HEK293 (cell line): Measurements from ENCODE around the gene RSU1.

Experiments used
- CTCF ChIA-PET: fragments of 350-600 bp; formaldehyde crosslinking; extraction: SDS; loops from one replicate; lab custom pipeline; 2021; ENCODE audit warnings: antibody characterized with exemption; lab: Yijun Ruan, JAX
- POLR2A ChIA-PET: fragments of 300-600 bp; formaldehyde crosslinking; extraction: SDS; loops from one replicate; lab custom pipeline; 2020; ENCODE audit warnings: antibody characterized with exemption, inconsistent platforms; lab: Yijun Ruan, JAX
- H3K27ac ChIP-seq: fragments of 200-500 bp; sonication (Bioruptor generic); 2 replicates; pipeline ENCODE4 v1.5.1; 2014; ENCODE audit warnings: low read depth, low read length, control low read depth, inconsistent platforms; ENCODE audit errors: extremely low read depth
- H3K36me3 ChIP-seq, 2 experiments: fragments of 200-500 bp in 1 of 2; sonication (Bioruptor generic) in 1 of 2; 1 replicate in 1 of 2; 2 replicates in 1 of 2; pipeline ENCODE4 v1.5.1; 2014 to 2017; ENCODE audit warnings: inconsistent platforms in 2 of 2, low read length in 2 of 2; ENCODE audit not compliant: control insufficient read depth in 2 of 2, insufficient read depth in 1 of 2
- H3K4me1 ChIP-seq: fragments of 200-500 bp; sonication (Bioruptor generic); 2 replicates; pipeline ENCODE4 v1.5.1; 2014; ENCODE audit warnings: mild to moderate bottlenecking, low read length, inconsistent platforms; ENCODE audit not compliant: control insufficient read depth, insufficient read depth
- H3K4me3 ChIP-seq: 2 replicates; pipeline ENCODE4 v1.5.1; 2011; ENCODE audit warnings: low read depth, mild to moderate bottlenecking, control low read depth, low read length, moderate library complexity
- H3K9me3 ChIP-seq: fragments of 200-500 bp; sonication (Bioruptor generic); 2 replicates; pipeline ENCODE4 v1.5.1; 2014; ENCODE audit warnings: low read depth, low read length, inconsistent platforms; ENCODE audit not compliant: control insufficient read depth, insufficient read depth
- HOXC10 ChIP-seq: sonication (generic); formaldehyde crosslinking; IDR thresholded peaks from 2 replicates; pipeline ENCODE4 v1.8.1; 2023; ENCODE audit warnings: mild to moderate bottlenecking, missing genetic modification reagents
- HOXD13 ChIP-seq: sonication (generic); formaldehyde crosslinking; IDR thresholded peaks from 2 replicates; pipeline ENCODE4 v1.8.0; 2022; ENCODE audit warnings: missing genetic modification reagents, borderline replicate concordance
- RBAK ChIP-seq: fragments of 450-650 bp; formaldehyde crosslinking; IDR thresholded peaks from 2 replicates; pipeline ENCODE4 v1.5.1; 2016; ENCODE audit warnings: missing biosample characterization, missing genetic modification characterization
- SALL2 ChIP-seq: fragments of 450-650 bp; formaldehyde crosslinking; IDR thresholded peaks from 2 replicates; pipeline ENCODE4 v1.5.0; 2017; ENCODE audit warnings: missing biosample characterization, mild to moderate bottlenecking, missing genetic modification characterization, borderline replicate concordance
- SCRT1 ChIP-seq: fragments of 450-650 bp; formaldehyde crosslinking; IDR thresholded peaks from 2 replicates; pipeline ENCODE4 v1.5.1; 2016; ENCODE audit warnings: missing biosample characterization, missing genetic modification characterization, borderline replicate concordance
- ZBTB7A ChIP-seq: fragments of 450-650 bp; formaldehyde crosslinking; IDR thresholded peaks from 2 replicates; pipeline ENCODE4 v1.5.1; 2016; ENCODE audit warnings: low read depth, missing biosample characterization, missing genetic modification characterization
- ZNF114 ChIP-seq: fragments of 450-650 bp; formaldehyde crosslinking; IDR thresholded peaks from 2 replicates; pipeline ENCODE4 v1.5.0; 2017; ENCODE audit warnings: missing biosample characterization, missing genetic modification characterization
- ZNF221 ChIP-seq: fragments of 450-650 bp; formaldehyde crosslinking; IDR thresholded peaks from 2 replicates; pipeline ENCODE4 v1.5.1; 2017; ENCODE audit warnings: missing biosample characterization, missing genetic modification characterization, borderline replicate concordance
- ZNF266 ChIP-seq: fragments of 450-650 bp; formaldehyde crosslinking; IDR thresholded peaks from 2 replicates; pipeline ENCODE4 v1.5.1; 2016; ENCODE audit warnings: missing biosample characterization, missing genetic modification characterization, low read depth
- ZNF292 ChIP-seq: fragments of 450-650 bp; formaldehyde crosslinking; IDR thresholded peaks from 2 replicates; pipeline ENCODE4 v1.5.1; 2016; ENCODE audit warnings: low read depth, missing biosample characterization, missing genetic modification characterization, borderline replicate concordance
- ZNF341 ChIP-seq: fragments of 450-650 bp; formaldehyde crosslinking; IDR thresholded peaks from 2 replicates; pipeline ENCODE4; 2016; ENCODE audit warnings: low read depth, missing biosample characterization, missing genetic modification characterization
- ZNF544 ChIP-seq: fragments of 450-650 bp; formaldehyde crosslinking; IDR thresholded peaks from 2 replicates; pipeline ENCODE4 v1.5.0; 2017; ENCODE audit warnings: missing biosample characterization, missing genetic modification characterization
- ZNF571 ChIP-seq: fragments of 450-650 bp; formaldehyde crosslinking; IDR thresholded peaks from 2 replicates; pipeline ENCODE4 v1.5.0; 2017; ENCODE audit warnings: missing biosample characterization, missing genetic modification characterization
- ZNF777 ChIP-seq: fragments of 450-650 bp; formaldehyde crosslinking; IDR thresholded peaks from 2 replicates; pipeline ENCODE4 v1.5.1; 2017; ENCODE audit warnings: missing biosample characterization, missing genetic modification characterization, borderline replicate concordance
- ZNF830 ChIP-seq: fragments of 450-650 bp; IDR thresholded peaks from 2 replicates; pipeline ENCODE4 v1.5.0; 2018; ENCODE audit warnings: missing biosample characterization, missing genetic modification characterization, low read depth, mild to moderate bottlenecking, moderate library complexity
- ZNF837 ChIP-seq: fragments of 450-650 bp; formaldehyde crosslinking; IDR thresholded peaks from 2 replicates; pipeline ENCODE4 v1.5.1; 2016; ENCODE audit warnings: missing biosample characterization, missing genetic modification characterization
- ZSCAN23 ChIP-seq: fragments of 450-650 bp; formaldehyde crosslinking; IDR thresholded peaks from 2 replicates; pipeline ENCODE4 v1.5.1; 2016; ENCODE audit warnings: missing biosample characterization, missing genetic modification characterization
- TF ChIP-seq, protein P1 (sequence below): fragments of 450-650 bp; formaldehyde crosslinking; IDR thresholded peaks from 2 replicates; pipeline ENCODE4 v1.5.1; 2017; ENCODE audit warnings: missing biosample characterization, missing genetic modification characterization
- TF ChIP-seq, protein P2 (sequence below): fragments of 450-650 bp; formaldehyde crosslinking; IDR thresholded peaks from 2 replicates; pipeline ENCODE4 v1.5.1; 2016; ENCODE audit warnings: missing biosample characterization, missing genetic modification characterization
- TF ChIP-seq, protein P3 (sequence below): fragments of 450-650 bp; formaldehyde crosslinking; IDR thresholded peaks from 2 replicates; pipeline ENCODE4 v1.5.1; 2016; ENCODE audit warnings: missing biosample characterization, missing genetic modification characterization
- TF ChIP-seq, protein P4 (sequence below): fragments of 450-650 bp; formaldehyde crosslinking; IDR thresholded peaks from 2 replicates; pipeline ENCODE4 v1.5.1; 2017; ENCODE audit warnings: missing biosample characterization, missing genetic modification characterization
- TF ChIP-seq, protein P5 (sequence below): fragments of 450-650 bp; formaldehyde crosslinking; IDR thresholded peaks from 2 replicates; pipeline ENCODE4 v1.5.1; 2016; ENCODE audit warnings: missing biosample characterization, missing genetic modification characterization

RSU1 gene

DNA sequence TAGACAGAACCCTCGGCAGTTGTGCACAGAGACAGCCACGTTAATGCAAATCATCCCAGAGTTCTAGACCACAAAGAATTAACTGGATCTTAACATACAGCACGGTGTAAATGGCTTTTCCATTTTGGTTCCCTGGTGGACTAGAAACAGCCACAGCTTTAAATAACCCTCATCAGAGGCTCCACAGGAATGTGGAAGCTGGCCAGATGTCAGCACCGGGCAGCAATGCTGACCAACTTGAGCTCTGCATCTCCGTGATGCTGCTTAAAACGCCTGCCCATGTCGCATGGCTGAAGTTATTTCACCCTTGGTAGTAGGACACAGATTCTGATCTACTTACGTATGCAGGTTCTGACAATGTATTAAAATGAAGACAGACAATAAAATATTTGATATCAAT, 24.5 kb downstream of the RSU1 start (continued):
- TF ChIP-seq, protein P1, sequence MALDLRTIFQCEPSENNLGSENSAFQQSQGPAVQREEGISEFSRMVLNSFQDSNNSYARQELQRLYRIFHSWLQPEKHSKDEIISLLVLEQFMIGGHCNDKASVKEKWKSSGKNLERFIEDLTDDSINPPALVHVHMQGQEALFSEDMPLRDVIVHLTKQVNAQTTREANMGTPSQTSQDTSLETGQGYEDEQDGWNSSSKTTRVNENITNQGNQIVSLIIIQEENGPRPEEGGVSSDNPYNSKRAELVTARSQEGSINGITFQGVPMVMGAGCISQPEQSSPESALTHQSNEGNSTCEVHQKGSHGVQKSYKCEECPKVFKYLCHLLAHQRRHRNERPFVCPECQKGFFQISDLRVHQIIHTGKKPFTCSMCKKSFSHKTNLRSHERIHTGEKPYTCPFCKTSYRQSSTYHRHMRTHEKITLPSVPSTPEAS: no peak

DNA sequence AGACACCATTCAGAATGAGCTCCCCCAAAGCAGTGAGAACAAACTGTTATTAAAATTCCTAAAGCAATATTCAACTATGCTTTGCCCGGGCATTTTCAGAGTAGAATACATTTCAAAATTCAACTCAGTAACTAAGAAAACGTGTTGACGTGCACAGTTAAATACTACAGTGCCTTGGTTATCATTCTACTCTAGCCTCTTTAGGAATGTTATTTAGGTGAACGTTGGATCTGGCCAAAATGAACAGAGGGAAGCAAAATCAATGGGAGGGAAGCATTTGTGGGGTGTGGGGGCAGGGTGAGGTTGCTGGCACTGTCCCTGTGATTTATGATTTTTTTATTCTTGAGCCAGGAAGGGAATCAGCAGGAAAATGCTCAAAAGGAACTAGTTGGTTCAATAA, 27.5 kb downstream of the RSU1 start:
- Histone ChIP-seq H3K4me1 (no peaks in the 10 kb centered on the region), H3K36me3 (no peaks in the 10 kb centered on the region), H3K9me3 (no peaks in the 10 kb centered on the region), H3K27ac (no peak overlapping the region), H3K4me3 (no peak overlapping the region)
- ChIA-PET POLR2A (no interaction called here), CTCF (interaction anchor here (1.7 kb wide), 1 partner anchor 12 kb away, joined by 11 read pairs; no protein-coding TSS in a partner anchor)
- TF ChIP-seq ZNF571: no peak

DNA sequence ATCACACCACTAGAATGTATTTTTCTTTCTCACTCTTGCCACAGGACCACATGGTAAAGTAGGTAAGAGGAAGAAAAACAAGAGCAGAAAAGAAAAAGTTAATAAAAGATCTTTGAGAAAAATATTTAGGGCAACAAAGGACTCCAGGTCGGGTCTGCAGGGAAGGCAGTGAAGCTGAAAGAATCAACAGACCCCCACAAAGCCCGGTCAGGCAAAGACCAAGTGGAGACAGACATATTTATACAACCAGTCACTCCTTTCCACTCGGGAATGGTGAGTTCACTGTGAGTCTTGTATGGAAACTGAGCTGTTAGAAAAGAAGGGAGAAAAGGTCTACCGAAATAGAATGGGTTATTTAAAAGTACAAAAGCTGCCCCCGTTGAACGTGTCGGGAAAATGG, 28.0 kb downstream of the RSU1 start:
- POLR2A ChIA-PET: no interaction called here
- no peak overlapping the region for H3K27ac ChIP-seq
- H3K4me3 ChIP-seq: no peak overlapping the region
- no peaks in the 10 kb centered on the region for H3K4me1 ChIP-seq
- TF ChIP-seq ZNF292 (no peak), ZNF544 (tag by site-specific recombination) (no peak), ZNF266 (tag by site-specific recombination) (no peak), ZNF114 (tag by site-specific recombination) (no peak), ZNF341 (no peak), RBAK (tag by site-specific recombination) (no peak), HOXD13 (CRISPR knock-in tag) (no peak), ZNF837 (tag by site-specific recombination) (no peak)
- TF ChIP-seq, protein P2, sequence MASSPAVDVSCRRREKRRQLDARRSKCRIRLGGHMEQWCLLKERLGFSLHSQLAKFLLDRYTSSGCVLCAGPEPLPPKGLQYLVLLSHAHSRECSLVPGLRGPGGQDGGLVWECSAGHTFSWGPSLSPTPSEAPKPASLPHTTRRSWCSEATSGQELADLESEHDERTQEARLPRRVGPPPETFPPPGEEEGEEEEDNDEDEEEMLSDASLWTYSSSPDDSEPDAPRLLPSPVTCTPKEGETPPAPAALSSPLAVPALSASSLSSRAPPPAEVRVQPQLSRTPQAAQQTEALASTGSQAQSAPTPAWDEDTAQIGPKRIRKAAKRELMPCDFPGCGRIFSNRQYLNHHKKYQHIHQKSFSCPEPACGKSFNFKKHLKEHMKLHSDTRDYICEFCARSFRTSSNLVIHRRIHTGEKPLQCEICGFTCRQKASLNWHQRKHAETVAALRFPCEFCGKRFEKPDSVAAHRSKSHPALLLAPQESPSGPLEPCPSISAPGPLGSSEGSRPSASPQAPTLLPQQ: no peak
- CTCF ChIA-PET: interaction anchor here (1.7 kb wide), 1 partner anchor 12 kb away, joined by 11 read pairs; no protein-coding TSS in a partner anchor
- H3K36me3 ChIP-seq: no peaks in the 10 kb centered on the region
- no peaks in the 10 kb centered on the region for H3K9me3 ChIP-seq

DNA sequence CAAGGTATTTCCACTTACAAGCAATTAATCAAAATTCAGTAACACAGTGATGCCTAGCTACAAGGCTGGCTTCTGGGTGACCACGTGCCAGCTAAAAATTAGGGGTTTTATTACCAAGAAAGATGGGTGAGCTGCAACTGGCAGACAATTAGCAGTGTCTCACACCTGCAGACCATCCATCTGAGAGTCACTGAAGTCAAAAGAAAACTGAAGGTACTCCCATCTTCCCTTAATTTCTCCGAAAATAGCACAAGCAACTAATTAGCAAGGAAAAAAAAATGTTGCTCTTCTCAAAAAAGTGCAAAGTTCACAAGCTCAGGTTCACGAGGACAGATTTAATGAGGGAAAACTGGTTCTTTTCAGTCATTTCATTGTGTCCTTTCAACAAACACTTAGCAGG, 28.4 kb downstream of the RSU1 start:
- ChIA-PET CTCF (interaction anchor here (1.7 kb wide), 1 partner anchor 11 kb away, joined by 11 read pairs; no protein-coding TSS in a partner anchor), POLR2A (no interaction called here)
- Histone ChIP-seq H3K9me3 (no peaks in the 10 kb centered on the region), H3K27ac (no peak overlapping the region), H3K4me3 (no peak overlapping the region), H3K36me3 (no peaks in the 10 kb centered on the region), H3K4me1 (no peaks in the 10 kb centered on the region)
- TF ChIP-seq, protein P3, sequence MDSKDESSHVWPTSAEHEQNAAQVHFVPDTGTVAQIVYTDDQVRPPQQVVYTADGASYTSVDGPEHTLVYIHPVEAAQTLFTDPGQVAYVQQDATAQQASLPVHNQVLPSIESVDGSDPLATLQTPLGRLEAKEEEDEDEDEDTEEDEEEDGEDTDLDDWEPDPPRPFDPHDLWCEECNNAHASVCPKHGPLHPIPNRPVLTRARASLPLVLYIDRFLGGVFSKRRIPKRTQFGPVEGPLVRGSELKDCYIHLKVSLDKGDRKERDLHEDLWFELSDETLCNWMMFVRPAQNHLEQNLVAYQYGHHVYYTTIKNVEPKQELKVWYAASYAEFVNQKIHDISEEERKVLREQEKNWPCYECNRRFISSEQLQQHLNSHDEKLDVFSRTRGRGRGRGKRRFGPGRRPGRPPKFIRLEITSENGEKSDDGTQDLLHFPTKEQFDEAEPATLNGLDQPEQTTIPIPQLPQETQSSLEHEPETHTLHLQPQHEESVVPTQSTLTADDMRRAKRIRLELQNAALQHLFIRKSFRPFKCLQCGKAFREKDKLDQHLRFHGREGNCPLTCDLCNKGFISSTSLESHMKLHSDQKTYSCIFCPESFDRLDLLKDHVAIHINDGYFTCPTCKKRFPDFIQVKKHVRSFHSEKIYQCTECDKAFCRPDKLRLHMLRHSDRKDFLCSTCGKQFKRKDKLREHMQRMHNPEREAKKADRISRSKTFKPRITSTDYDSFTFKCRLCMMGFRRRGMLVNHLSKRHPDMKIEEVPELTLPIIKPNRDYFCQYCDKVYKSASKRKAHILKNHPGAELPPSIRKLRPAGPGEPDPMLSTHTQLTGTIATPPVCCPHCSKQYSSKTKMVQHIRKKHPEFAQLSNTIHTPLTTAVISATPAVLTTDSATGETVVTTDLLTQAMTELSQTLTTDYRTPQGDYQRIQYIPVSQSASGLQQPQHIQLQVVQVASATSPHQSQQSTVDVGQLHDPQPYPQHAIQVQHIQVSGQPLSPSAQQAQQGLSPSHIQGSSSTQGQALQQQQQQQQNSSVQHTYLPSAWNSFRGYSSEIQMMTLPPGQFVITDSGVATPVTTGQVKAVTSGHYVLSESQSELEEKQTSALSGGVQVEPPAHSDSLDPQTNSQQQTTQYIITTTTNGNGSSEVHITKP (tag by site-specific recombination): no peak
- TF ChIP-seq ZSCAN23 (tag by site-specific recombination) (no peak), ZNF221 (tag by site-specific recombination) (no peak), SCRT1 (tag by site-specific recombination) (no peak), HOXC10 (CRISPR knock-in tag) (no peak), ZNF777 (tag by site-specific recombination) (no peak), ZBTB7A (tag by site-specific recombination) (no peak), ZNF830 (no peak), SALL2 (tag by site-specific recombination) (no peak)
- TF ChIP-seq, protein P4, sequence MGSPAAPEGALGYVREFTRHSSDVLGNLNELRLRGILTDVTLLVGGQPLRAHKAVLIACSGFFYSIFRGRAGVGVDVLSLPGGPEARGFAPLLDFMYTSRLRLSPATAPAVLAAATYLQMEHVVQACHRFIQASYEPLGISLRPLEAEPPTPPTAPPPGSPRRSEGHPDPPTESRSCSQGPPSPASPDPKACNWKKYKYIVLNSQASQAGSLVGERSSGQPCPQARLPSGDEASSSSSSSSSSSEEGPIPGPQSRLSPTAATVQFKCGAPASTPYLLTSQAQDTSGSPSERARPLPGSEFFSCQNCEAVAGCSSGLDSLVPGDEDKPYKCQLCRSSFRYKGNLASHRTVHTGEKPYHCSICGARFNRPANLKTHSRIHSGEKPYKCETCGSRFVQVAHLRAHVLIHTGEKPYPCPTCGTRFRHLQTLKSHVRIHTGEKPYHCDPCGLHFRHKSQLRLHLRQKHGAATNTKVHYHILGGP: no peak
- TF ChIP-seq, protein P5, sequence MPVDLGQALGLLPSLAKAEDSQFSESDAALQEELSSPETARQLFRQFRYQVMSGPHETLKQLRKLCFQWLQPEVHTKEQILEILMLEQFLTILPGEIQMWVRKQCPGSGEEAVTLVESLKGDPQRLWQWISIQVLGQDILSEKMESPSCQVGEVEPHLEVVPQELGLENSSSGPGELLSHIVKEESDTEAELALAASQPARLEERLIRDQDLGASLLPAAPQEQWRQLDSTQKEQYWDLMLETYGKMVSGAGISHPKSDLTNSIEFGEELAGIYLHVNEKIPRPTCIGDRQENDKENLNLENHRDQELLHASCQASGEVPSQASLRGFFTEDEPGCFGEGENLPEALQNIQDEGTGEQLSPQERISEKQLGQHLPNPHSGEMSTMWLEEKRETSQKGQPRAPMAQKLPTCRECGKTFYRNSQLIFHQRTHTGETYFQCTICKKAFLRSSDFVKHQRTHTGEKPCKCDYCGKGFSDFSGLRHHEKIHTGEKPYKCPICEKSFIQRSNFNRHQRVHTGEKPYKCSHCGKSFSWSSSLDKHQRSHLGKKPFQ (tag by site-specific recombination): no peak
